GM12878 (cell line): ENCODE results near the gene ITPKB. TPM values are rescaled to one million over a fixed set of nuclear protein-coding genes. Genes with fewer than 3 reads are reported as not detected.

Source experiments
- ATAC-seq: fragments of 200-7000 bp; cut with Tn5 transposase; 3 replicates; pipeline ENCODE4 v1.9.1; 2020; ENCODE audit warnings: mild to moderate bottlenecking, moderate library complexity
- BruUV-seq: library from RNA; stranded (reverse); fragments of 400-500 nt; replicated peaks from 2 replicates; lab custom pipeline; 2021; lab: Mats Ljungman, UMichigan
- CTCF ChIA-PET: fragments of 300-600 bp; sonication (Branson Sonifier 250); formaldehyde crosslinking; extraction: SDS; loops from one replicate; lab custom pipeline; 2021; ENCODE audit warnings: inconsistent platforms; lab: Yijun Ruan, JAX
- POLR2A ChIA-PET: fragments of 350-600 bp; formaldehyde crosslinking; extraction: SDS; loops from one replicate; lab custom pipeline; 2021; ENCODE audit warnings: inconsistent platforms; lab: Charles Lee
- RAD21 ChIA-PET: fragments of 300-600 bp; sonication (Branson Sonifier 250); formaldehyde crosslinking; loops from one replicate; lab custom pipeline; 2023; ENCODE audit warnings: antibody characterized with exemption; ENCODE audit not compliant: unreplicated experiment; lab: Charles Lee
- SMC1A ChIA-PET: fragments of 300-600 bp; sonication (Branson Sonifier 250); formaldehyde crosslinking; loops from one replicate; lab custom pipeline; 2023; ENCODE audit not compliant: unreplicated experiment, uncharacterized antibody; lab: Charles Lee
- DNase-seq: peaks from one replicate; pipeline ENCODE4 v3.0.0-alpha.2; 2011; ENCODE audit warnings: low read depth, low spot score
- FAIRE-seq: peaks from 3 replicates; lab custom pipeline; 2011; peaks lifted over from hg19 to GRCh38; lab: Jason Lieb, UNC
- H2AFZ ChIP-seq: 2 replicates; pipeline ENCODE4 v1.6.0; 2011; ENCODE audit warnings: low read depth, low read length, control low read depth; ENCODE audit not compliant: control insufficient read depth
- H3K27ac ChIP-seq: 2 replicates; pipeline ENCODE4 v1.5.1; 2011; ENCODE audit warnings: control low read depth; ENCODE audit not compliant: control insufficient read depth, insufficient read depth
- H3K27me3 ChIP-seq, 2 experiments: replicated peaks in 1 of 2; 2 replicates each; pipeline versions ENCODE4 v1.6.0 to v1.6.1; 2011; ENCODE audit warnings: low read length in 1 of 2; ENCODE audit not compliant: control insufficient read depth in 2 of 2, insufficient read depth in 2 of 2
- H3K36me3 ChIP-seq, 2 experiments: 2 replicates each; pipeline ENCODE4 v1.5.1; 2011; ENCODE audit warnings: low read length in 1 of 2; ENCODE audit not compliant: control insufficient read depth in 2 of 2, insufficient read depth in 2 of 2
- H3K4me1 ChIP-seq: 2 replicates; pipeline ENCODE4 v1.6.1; 2011; ENCODE audit warnings: mild to moderate bottlenecking, low read length, moderate library complexity, mixed read lengths; ENCODE audit not compliant: control insufficient read depth, insufficient read depth
- H3K4me2 ChIP-seq: 2 replicates; pipeline ENCODE4 v1.6.0; 2011; ENCODE audit warnings: control low read depth; ENCODE audit not compliant: control insufficient read depth, insufficient read depth
- H3K4me3 ChIP-seq: fragments of 200-600 bp; sonication (generic); 2 replicates; pipeline ENCODE4 v1.5.1; 2016
- H3K79me2 ChIP-seq: 2 replicates; pipeline ENCODE4 v1.6.0; 2011; ENCODE audit warnings: low read length; ENCODE audit not compliant: control insufficient read depth, insufficient read depth
- H3K9ac ChIP-seq: 2 replicates; pipeline ENCODE4 v1.8.0; 2011; ENCODE audit warnings: low read length, control low read depth, mixed read lengths; ENCODE audit not compliant: control insufficient read depth, insufficient read depth
- H3K9me3 ChIP-seq: replicated peaks from 3 replicates; pipeline ENCODE4 v1.5.1; 2011; ENCODE audit warnings: mild to moderate bottlenecking, low read length; ENCODE audit not compliant: control insufficient read depth, insufficient read depth
- H4K20me1 ChIP-seq: 2 replicates; pipeline ENCODE4 v1.6.0; 2011; ENCODE audit not compliant: control insufficient read depth, insufficient read depth
- CHD4 ChIP-seq: fragments of 200-600 bp; sonication (generic); IDR thresholded peaks from 2 replicates; pipeline ENCODE4 v1.6.1; 2016; ENCODE audit warnings: mild to moderate bottlenecking
- CTCF ChIP-seq, 3 experiments: IDR thresholded peaks in 2 of 3; conservative IDR thresholded peaks in 1 of 3; 2 replicates each; pipeline ENCODE4 v1.5.1; 2011; ENCODE audit warnings: low read depth in 3 of 3, low read length in 3 of 3, mild to moderate bottlenecking in 3 of 3, control low read depth in 2 of 3, moderate library complexity in 2 of 3, inconsistent platforms in 1 of 3, mixed read lengths in 1 of 3; ENCODE audit not compliant: control insufficient read depth in 2 of 3, insufficient read depth in 1 of 3; ENCODE audit errors: extremely low read depth in 1 of 3
- CUX1 ChIP-seq: IDR thresholded peaks from 2 replicates; pipeline ENCODE4 v1.6.1; 2012; ENCODE audit warnings: improper control_type of control experiment, low read depth, low read length; ENCODE audit not compliant: insufficient replicate concordance
- E2F4 ChIP-seq: IDR thresholded peaks from 2 replicates; pipeline ENCODE4 v1.6.1; 2012; ENCODE audit warnings: low read depth, low read length, improper control_type of control experiment
- GABPA ChIP-seq: IDR thresholded peaks from 2 replicates; pipeline ENCODE4 v1.6.1; 2014; ENCODE audit warnings: antibody characterized with exemption, low read depth, mild to moderate bottlenecking, inconsistent platforms
- MEF2A ChIP-seq: IDR thresholded peaks from 2 replicates; pipeline ENCODE4 v1.6.1; 2011; ENCODE audit warnings: low read depth, mild to moderate bottlenecking, low read length, moderate library complexity; ENCODE audit not compliant: insufficient read depth
- RUNX3 ChIP-seq: IDR thresholded peaks from 2 replicates; pipeline ENCODE4 v1.6.1; 2012; ENCODE audit warnings: low read length, inconsistent platforms
- SMAD1 ChIP-seq: fragments of 450-650 bp; IDR thresholded peaks from 2 replicates; pipeline ENCODE4 v1.6.1; 2018; ENCODE audit warnings: mild to moderate bottlenecking, low read depth; ENCODE audit not compliant: partially characterized antibody
- TAF1 ChIP-seq: IDR thresholded peaks from 2 replicates; pipeline ENCODE4 v1.6.1; 2011; ENCODE audit warnings: mild to moderate bottlenecking, low read depth, low read length, borderline replicate concordance
- TCF3 ChIP-seq: IDR thresholded peaks from 2 replicates; pipeline ENCODE4 v1.6.1; 2012; ENCODE audit warnings: low read depth, mild to moderate bottlenecking, low read length, borderline replicate concordance; ENCODE audit not compliant: insufficient read depth
- USF2 ChIP-seq: IDR thresholded peaks from 2 replicates; pipeline ENCODE4 v1.6.1; 2011; ENCODE audit warnings: low read depth, low read length, improper control_type of control experiment, borderline replicate concordance
- ZNF207 ChIP-seq: fragments of 450-650 bp; IDR thresholded peaks from 2 replicates; pipeline ENCODE4 v1.6.1; 2014; ENCODE audit warnings: antibody characterized with exemption, mild to moderate bottlenecking, borderline replicate concordance
- ZZZ3 ChIP-seq: IDR thresholded peaks from 2 replicates; pipeline ENCODE4 v1.6.1; 2011; ENCODE audit warnings: low read depth; ENCODE audit not compliant: control insufficient read depth, insufficient read length
- WGBS: methylation state at CpG from one replicate; pipeline ENCODE4 v1.1.6; 2016; ENCODE audit warnings: low lambda C conversion rate; ENCODE audit not compliant: insufficient replicate concordance, insufficient coverage; ENCODE audit errors: missing lambda C conversion rate; 5-methylcytosine and 5-hydroxymethylcytosine counted together
- in situ Hi-C: fragments of 300-500 bp; cut with MboI; formaldehyde crosslinking; loops from 9 replicates; pipeline ENCODE4 v1.14.3; 2018; ENCODE audit warnings: mixed read lengths
- intact Hi-C: fragments of 100-400 bp; cut with micrococcal nuclease; formaldehyde crosslinking; loops from one replicate; pipeline ENCODE4 v1.14.2; 2022; ENCODE audit not compliant: unreplicated experiment
- polyA plus RNA-seq, 11 experiments: library from polyadenylated mRNA; depleted of rRNA in 4 of 11; unstranded in 6 of 11; stranded (reverse) in 5 of 11; fragments of >200 nt; fragmentation: Nextera tagmentation in 4 of 11; fragmentation: Illumina TruSeq in 1 of 11; extraction: Ambion mirVana in 4 of 11; extraction: Trizol in 1 of 11; gene quantifications; 1 replicate in 1 of 11; 2 replicates in 10 of 11; pipeline versions ENCODE4 v1.2.1 to v1.2.3, GENCODE V29; 2011 to 2016; ENCODE audit warnings: inconsistent platforms in 2 of 11, missing spikeins in 2 of 11, low read depth in 1 of 11
- total RNA-seq, 4 experiments: library from RNA; depleted of rRNA in 3 of 4; stranded (reverse); fragments of >200 nt in 3 of 4; fragmentation: Illumina TruSeq in 1 of 4; extraction: Trizol in 1 of 4; gene quantifications; 2 replicates each; pipeline versions ENCODE4 v1.2.1 to v1.2.3, GENCODE V29; 2013 to 2021

Gene ITPKB
- total and polyA plus RNA-seq, 10 of the 15 experiments (the other 5 are each of a cell fraction or from before 2014, with no cell fraction given), result 1.3 to 38.7 (median 12.9) TPM

GRCh38 chr1:226597616-226598454 lies 141.2 kb downstream of the ITPKB start:
- no peaks in the 10 kb centered on the region for H3K4me1 ChIP-seq
- in situ Hi-C loops (no loop called here), intact Hi-C loops (no loop called here)
- H3K9me3 ChIP-seq, result no peaks in the 10 kb centered on the region; the same call in 2 of the 3 replicates
- H2AFZ ChIP-seq, result no peak overlapping the region
- CTCF ChIA-PET, result interaction anchor here (1.2 kb wide), 1 partner anchor 11 kb away, joined by 4 read pairs; no protein-coding TSS in a partner anchor
- SMC1A ChIA-PET, result no interaction called here
- no peaks in the 10 kb centered on the region for H3K79me2 ChIP-seq
- DNase-seq, result no peak
- H3K27me3 ChIP-seq, result peaks cover 0 to 4% of the 10 kb centered on the region in 2 experiments; a peak in 1 of 4 replicates
- H4K20me1 ChIP-seq, result no peaks in the 10 kb centered on the region; the same call in 1 of the 2 replicates
- FAIRE-seq, result no peak
- no peak overlapping the region for H3K4me2 ChIP-seq
- BruUV-seq, result no TSS peak
- ATAC-seq, result peak; percentile 27; the same call in 2 of the 3 replicates
- WGBS, result 31% methylated on average over 5 of the region's 5 CpGs
- no peak overlapping the region for H3K27ac ChIP-seq
- POLR2A ChIA-PET, result no interaction called here
- no peaks in the 10 kb centered on the region for H3K36me3 ChIP-seq
- H3K4me3 ChIP-seq, result no peak overlapping the region
- H3K9ac ChIP-seq, result no peak overlapping the region
- RAD21 ChIA-PET, result no interaction called here
- TF ChIP-seq GABPA, result no peak
- TF ChIP-seq CUX1, result no peak
- TF ChIP-seq ZZZ3, result no peak
- TF ChIP-seq E2F4, result no peak
- TF ChIP-seq CHD4, result no peak
- TF ChIP-seq TCF3, result no peak
- no peak for TF ChIP-seq USF2
- TF ChIP-seq CTCF (IDR thresholded peaks at IDR 0.05 in 2 of 3, conservative IDR thresholded peaks at IDR 0.05 in 1 of 3; ENCODE audit: control insufficient read depth in 2 of 3, extremely low read depth in 1 of 3, insufficient read depth in 1 of 3, low read depth in 3 of 3, low read length in 3 of 3), result no peak
- TF ChIP-seq TAF1, result no peak
- TF ChIP-seq SMAD1, result no peak
- TF ChIP-seq MEF2A, result no peak
- TF ChIP-seq ZNF207, result no peak
- TF ChIP-seq RUNX3, result no peak
